Activated naive CD4-positive, alpha-beta T cell treated with anti-CD3 and anti-CD28 coated beads, Interleukin-2, amount 50 U/mL, for 24 hours (primary cell): ENCODE measurements around the gene SEC31B.

ENCODE experiments used
- H3K27ac Mint-ChIP-seq: one replicate; pipeline ENCODE4 v1.8.0; 2021; ENCODE audit warnings: mild to moderate bottlenecking, mixed read lengths
- H3K27me3 Mint-ChIP-seq: one replicate; pipeline ENCODE4 v1.8.0; 2021; ENCODE audit warnings: mixed read lengths
- H3K36me3 Mint-ChIP-seq: one replicate; pipeline ENCODE4 v1.8.0; 2021; ENCODE audit warnings: mixed read lengths
- H3K4me1 Mint-ChIP-seq: one replicate; pipeline ENCODE4 v1.8.0; 2021; ENCODE audit warnings: mixed read lengths
- H3K4me3 Mint-ChIP-seq: one replicate; pipeline ENCODE4 v1.8.0; 2021; ENCODE audit warnings: mild to moderate bottlenecking, mixed read lengths
- H3K9me3 Mint-ChIP-seq: one replicate; pipeline ENCODE4 v1.8.0; 2021; ENCODE audit warnings: mixed read lengths

Gene SEC31B

DNA sequence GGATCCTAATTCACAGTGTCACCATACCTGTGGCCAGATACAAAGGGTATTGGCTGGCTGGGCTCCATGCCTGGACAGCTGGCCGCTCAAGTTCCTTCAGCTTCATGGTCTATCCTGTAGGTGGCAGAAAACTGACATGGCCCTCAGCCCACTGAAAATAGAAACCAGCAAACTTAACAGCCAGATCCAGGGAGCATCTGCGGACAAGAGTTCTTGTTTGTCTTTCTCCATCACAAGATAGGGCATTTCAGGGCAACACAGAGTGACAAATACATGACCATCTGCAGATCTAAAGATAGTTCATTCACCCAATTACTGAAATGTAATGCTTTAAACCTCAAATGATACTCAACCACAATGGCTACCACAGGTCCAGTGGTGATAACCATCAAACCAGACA, 2.8 kb downstream of the SEC31B start:
- peaks cover 4% of the 10 kb centered on the region for H3K36me3 Mint-ChIP-seq
- no peak overlapping the region for H3K4me3 Mint-ChIP-seq
- H3K27ac Mint-ChIP-seq, result no peak overlapping the region
- peaks cover 29% of the 10 kb centered on the region for H3K4me1 Mint-ChIP-seq
- H3K27me3 Mint-ChIP-seq, result no peaks in the 10 kb centered on the region
- H3K9me3 Mint-ChIP-seq, result no peaks in the 10 kb centered on the region

DNA sequence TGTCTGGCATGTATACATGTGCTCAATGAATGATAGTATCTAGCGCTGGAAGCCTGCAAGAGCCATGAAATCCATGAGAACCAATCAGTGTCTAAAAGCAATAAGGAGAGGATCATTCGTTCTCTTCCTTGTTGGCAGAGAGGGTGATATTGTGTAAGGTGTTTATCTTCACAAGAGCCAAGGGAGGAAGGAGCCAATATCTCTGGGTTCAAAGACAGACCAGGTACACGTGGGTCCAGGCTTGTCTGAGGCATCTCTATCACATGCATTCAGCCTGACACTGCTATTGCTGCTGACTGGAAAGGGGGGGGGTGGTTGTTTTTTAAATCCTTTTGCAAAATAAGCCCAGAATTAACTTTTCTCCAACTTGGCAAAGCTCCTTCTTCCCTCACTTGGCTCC, 4.0 kb downstream of the SEC31B start:
- Mint-ChIP-seq H3K4me3 (no peak overlapping the region), H3K9me3 (no peaks in the 10 kb centered on the region), H3K27ac (no peak overlapping the region), H3K27me3 (no peaks in the 10 kb centered on the region), H3K4me1 (peaks cover 41% of the 10 kb centered on the region), H3K36me3 (peaks cover 4% of the 10 kb centered on the region)

DNA sequence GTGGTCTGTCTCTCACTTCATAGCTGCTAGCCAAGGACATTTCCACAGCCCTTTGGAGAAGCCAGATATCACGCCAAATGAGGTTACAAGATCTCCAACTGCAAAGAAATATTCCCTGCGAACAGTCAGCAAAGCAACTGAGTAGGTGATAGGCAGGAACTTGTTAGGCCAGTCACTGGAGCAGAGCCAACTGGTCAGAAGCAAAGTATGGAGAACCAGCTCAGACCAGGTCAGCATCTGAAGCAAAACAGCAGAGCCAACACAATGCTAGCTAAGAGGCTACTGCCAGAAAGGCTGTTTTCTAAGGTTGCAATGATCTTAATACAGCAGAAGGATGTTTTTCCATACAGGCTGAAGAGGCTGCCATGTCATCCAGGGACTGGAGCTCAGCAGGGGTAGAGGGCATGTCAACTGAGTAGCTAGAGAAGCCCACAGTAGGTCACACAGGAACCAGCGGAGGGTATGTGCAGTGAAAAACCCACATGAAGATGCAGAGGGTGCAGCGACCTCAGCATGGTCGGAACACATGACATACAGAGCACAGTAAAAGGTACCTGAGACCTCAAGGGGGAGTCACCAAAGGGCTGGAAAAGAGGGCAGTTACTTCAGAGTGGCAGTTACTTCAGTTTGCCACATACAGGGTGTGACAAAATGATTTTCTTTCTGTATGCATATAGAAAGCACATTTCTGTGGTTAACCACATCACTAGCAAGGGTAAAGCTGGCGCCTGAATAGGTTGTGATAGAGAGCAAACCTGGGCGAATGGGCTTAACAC, 8.9 kb downstream of the SEC31B start:
- H3K4me1 Mint-ChIP-seq, result peaks cover 70% of the 10 kb centered on the region

DNA sequence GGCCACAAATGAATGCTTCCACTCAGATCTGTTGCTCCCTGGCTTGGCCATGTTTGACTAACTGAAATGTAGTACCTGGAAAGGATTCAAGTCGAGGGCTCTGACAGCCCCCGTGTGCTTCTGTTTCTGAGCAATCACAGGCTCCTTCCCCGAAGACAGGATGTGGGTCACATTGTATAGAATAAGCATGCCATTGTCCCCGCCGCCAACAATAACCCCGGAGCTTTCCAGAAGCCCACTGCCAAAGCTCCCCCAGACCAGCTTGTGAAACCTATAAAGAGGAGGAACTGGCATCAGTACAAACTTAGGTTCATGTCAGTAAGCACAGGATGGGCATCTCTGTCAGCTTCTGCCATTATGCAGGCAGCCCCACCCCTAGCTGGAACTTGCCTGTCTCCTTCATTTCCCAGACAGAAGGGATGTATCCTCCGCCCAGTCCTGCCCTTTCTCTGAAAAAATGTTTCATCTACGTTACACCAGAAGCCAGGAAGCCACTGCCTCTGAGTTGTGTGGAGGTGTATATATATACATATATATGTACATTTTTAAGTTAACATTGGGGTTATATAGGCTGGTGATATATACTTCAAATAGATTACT, 10.3 kb downstream of the SEC31B start:
- Mint-ChIP-seq H3K27ac (peak overlapping the region; percentile 84), H3K4me3 (peak overlapping the region; percentile 64), H3K9me3 (no peaks in the 10 kb centered on the region), H3K4me1 (peaks cover 74% of the 10 kb centered on the region), H3K27me3 (no peaks in the 10 kb centered on the region), H3K36me3 (peaks cover 12% of the 10 kb centered on the region)

More for the DNA sequence above, 8.9 kb downstream of the SEC31B start:
- H3K9me3 Mint-ChIP-seq, result no peaks in the 10 kb centered on the region
- no peaks in the 10 kb centered on the region for H3K27me3 Mint-ChIP-seq
- H3K4me3 Mint-ChIP-seq, result peak overlapping the region; percentile 26
- H3K36me3 Mint-ChIP-seq, result peaks cover 7% of the 10 kb centered on the region
- H3K27ac Mint-ChIP-seq, result peak overlapping the region; percentile 46

DNA sequence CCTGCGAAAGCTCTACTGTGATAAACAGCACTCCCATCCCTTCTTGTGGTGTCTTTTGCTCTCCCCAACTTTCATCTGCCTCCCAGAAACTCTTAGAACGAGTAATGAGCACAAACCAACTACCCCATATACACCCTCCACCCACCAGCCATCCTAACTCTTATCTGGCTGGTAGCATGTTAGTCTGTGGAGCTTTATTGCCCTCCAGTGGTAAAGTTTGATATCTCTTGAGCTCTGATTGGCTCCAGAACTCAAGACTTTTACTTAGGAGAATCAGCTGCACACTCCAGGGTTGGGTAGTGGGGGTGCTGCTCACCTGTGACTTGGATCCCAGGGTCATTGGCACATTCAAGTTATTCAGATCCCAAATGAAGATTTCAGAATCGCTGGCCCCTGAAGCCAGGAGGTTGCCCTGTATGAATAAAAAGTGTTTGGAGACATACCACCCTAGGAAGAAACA, 10.9 kb downstream of the SEC31B start:
- H3K4me1 Mint-ChIP-seq, result peaks cover 74% of the 10 kb centered on the region
- no peaks in the 10 kb centered on the region for H3K27me3 Mint-ChIP-seq
- no peaks in the 10 kb centered on the region for H3K9me3 Mint-ChIP-seq
- H3K36me3 Mint-ChIP-seq, result peaks cover 12% of the 10 kb centered on the region
- peak overlapping the region; percentile 84 for H3K27ac Mint-ChIP-seq
- H3K4me3 Mint-ChIP-seq, result peak overlapping the region; percentile 64

DNA sequence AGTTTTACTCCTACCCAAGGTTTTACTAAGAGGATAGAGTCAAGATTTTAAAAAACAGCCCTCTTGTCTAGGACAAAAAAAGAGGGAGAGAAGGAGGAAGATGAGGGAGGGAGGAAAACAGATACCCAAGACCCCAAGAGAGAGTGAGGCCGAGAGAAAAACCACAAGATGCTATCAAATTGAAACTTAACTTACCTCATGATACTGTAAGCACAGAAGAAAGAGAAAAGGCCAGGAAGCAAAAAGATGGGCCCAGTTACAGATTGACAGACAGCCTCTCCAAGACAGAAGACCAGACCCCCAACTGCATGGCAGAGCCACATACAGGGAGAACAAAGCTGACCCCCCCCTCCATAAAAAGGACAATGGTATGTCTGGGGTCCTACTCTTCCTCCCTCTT, 11.4 kb downstream of the SEC31B start:
- H3K4me3 Mint-ChIP-seq, result peak overlapping the region; percentile 11

DNA sequence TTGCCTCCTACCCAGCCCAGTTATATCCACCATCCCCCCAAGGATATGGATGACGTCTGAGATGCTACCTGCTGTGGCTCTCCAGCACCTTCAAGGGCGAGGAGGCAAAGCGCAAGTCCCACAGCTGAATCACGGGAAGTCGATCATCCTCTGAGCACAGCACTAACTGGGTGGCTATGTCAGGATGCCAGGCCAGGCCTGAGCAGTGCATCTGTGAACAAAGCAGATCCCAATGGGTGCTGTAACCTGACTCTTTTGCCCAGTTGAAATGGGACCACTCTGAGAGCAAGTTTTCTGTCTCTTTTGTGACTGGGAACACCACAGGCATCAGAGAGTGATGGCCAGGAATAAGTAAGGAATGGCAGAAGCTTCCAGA, 12.3 kb downstream of the SEC31B start:
- Mint-ChIP-seq H3K36me3 (peaks cover 13% of the 10 kb centered on the region), H3K9me3 (no peaks in the 10 kb centered on the region), H3K27me3 (no peaks in the 10 kb centered on the region), H3K27ac (no peak overlapping the region), H3K4me1 (peaks cover 67% of the 10 kb centered on the region), H3K4me3 (no peak overlapping the region)

More for the DNA sequence above, 11.4 kb downstream of the SEC31B start:
- peak overlapping the region; percentile 87 for H3K27ac Mint-ChIP-seq
- H3K9me3 Mint-ChIP-seq, result no peaks in the 10 kb centered on the region
- peaks cover 74% of the 10 kb centered on the region for H3K4me1 Mint-ChIP-seq
- peaks cover 12% of the 10 kb centered on the region for H3K36me3 Mint-ChIP-seq
- no peaks in the 10 kb centered on the region for H3K27me3 Mint-ChIP-seq

DNA sequence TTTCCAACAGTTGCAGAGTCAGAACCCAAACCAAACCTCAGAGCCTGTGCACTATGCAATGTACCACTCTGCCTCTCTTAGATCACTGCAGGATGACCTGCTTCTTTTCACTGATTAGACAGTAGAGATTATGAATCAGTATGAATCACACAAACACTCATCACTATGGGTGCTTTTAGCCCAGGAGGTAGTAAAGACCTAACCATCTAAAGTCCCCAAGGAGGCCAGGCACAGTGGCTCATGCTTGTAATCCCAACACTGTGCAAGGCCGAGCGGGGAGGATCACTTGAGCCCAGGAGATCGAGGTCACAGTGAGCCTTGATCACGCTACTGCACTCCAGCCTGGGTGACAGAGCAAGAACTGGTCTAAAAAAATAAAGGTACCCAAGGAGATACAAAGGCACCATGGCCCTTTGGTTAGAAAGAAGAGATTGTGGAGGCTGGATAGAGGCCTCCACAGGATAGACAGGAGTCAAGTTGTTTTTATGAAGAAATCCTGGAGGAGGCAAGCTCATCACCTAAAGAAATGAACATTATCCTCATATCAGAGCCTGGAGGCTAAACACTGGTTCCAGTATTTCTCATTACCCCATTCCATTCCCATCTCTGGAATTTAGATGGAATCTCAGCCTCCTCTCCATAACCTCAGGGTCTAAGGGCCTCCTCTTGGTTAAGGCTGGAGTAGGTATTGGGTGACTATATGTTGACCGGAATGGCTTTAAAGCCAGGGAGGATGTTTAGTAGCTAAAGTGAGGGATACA, 12.9 kb downstream of the SEC31B start:
- Mint-ChIP-seq H3K27ac (peak overlapping the region; percentile 79), H3K9me3 (no peaks in the 10 kb centered on the region), H3K4me1 (peaks cover 62% of the 10 kb centered on the region), H3K4me3 (peak overlapping the region; percentile 39), H3K27me3 (no peaks in the 10 kb centered on the region), H3K36me3 (peaks cover 14% of the 10 kb centered on the region)

DNA sequence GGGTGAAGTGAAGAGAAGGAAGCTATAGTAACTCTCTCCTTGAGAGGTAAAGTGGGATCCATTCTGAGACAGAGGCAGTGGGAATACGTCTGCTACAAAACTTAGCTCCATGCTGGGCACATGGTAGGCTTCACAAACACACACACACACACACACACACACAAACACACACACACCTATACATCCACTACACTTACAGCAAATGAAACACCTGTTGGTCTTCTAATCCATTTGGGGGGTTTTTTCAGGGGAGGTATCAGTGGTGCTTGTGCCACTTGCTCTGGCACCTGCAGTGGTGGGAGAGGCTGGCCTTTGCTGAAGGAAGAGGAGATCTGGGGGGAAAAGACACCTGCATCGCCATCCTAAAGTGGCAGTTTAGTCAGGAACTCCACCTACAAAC, 14.5 kb downstream of the SEC31B start:
- H3K9me3 Mint-ChIP-seq, result no peaks in the 10 kb centered on the region
- H3K4me3 Mint-ChIP-seq, result no peak overlapping the region
- H3K27ac Mint-ChIP-seq, result no peak overlapping the region
- H3K4me1 Mint-ChIP-seq, result peaks cover 46% of the 10 kb centered on the region
- peaks cover 20% of the 10 kb centered on the region for H3K36me3 Mint-ChIP-seq
- H3K27me3 Mint-ChIP-seq, result no peaks in the 10 kb centered on the region

DNA sequence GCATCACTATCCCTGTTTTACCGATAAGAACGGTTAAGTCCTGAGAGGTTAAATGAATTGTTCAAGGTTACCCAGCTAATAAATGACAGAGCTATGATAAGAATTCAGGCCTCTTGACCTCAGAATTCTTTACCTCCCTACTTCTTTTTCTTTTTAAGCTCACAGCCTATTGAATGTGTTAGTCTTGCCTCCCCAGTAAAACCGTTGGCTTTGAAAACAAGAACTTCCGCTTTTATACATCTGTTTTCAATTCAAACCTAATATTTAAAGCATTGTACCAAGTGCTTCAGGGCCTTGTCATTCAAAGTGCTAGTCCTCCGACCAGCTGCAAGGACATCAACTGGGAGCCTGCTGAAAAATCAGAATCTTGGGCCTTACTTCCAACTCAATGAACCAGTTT, 15.6 kb downstream of the SEC31B start:
- H3K9me3 Mint-ChIP-seq, result no peaks in the 10 kb centered on the region

DNA sequence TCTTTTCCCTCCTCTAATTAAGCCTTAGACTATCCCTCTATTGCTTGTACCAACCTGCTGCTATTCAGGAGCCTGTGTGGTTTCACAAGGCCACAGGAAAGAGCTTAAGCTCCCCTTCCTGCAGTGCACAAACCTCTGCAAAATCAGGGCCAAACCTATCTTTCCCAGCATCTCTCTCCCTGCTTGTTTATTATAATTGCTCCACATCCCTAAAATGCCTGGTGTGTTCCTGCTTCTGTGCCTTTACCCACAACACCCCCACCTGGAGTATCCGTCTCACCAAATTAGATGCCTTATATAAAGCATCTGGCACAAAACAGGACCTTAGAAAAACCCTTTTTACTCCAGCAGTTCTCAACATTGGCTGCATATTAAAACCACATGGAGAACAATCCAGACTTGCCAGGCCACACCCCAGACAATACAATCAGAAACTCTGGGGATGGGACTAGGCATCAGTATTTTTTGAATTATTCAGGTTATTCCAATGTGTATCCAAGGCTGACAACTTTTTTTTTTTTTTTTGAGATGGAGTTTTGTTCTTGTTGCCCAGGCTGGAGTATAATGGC, 16.7 kb downstream of the SEC31B start:
- no peak overlapping the region for H3K27ac Mint-ChIP-seq
- H3K4me1 Mint-ChIP-seq, result peaks cover 33% of the 10 kb centered on the region
- no peaks in the 10 kb centered on the region for H3K27me3 Mint-ChIP-seq
- H3K9me3 Mint-ChIP-seq, result no peaks in the 10 kb centered on the region
- no peak overlapping the region for H3K4me3 Mint-ChIP-seq
- H3K36me3 Mint-ChIP-seq, result peaks cover 22% of the 10 kb centered on the region

More for the DNA sequence above, 15.6 kb downstream of the SEC31B start:
- no peaks in the 10 kb centered on the region for H3K27me3 Mint-ChIP-seq
- peaks cover 38% of the 10 kb centered on the region for H3K4me1 Mint-ChIP-seq
- peaks cover 21% of the 10 kb centered on the region for H3K36me3 Mint-ChIP-seq
- H3K4me3 Mint-ChIP-seq, result no peak overlapping the region
- H3K27ac Mint-ChIP-seq, result no peak overlapping the region

DNA sequence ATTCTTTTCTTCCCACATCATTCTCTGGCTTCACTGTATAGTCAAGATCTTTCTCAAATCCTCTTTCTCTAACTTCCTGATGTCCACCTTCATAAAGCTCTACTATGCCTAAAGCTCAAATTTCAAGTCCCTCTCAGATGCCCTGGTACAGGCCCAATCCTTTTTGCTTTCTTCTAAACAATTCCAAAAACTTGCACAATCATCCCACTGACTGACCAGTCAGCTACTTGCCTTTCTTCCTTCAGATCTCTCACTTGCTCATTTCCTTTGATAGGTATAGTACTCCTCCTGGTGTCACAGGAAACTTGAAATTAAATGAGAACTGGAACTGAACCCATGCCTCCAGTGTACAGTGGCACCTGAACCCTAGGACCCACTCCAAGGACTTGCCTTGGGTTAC, 18.2 kb downstream of the SEC31B start:
- H3K9me3 Mint-ChIP-seq, result no peaks in the 10 kb centered on the region
- no peak overlapping the region for H3K4me3 Mint-ChIP-seq
- H3K27ac Mint-ChIP-seq, result no peak overlapping the region
- H3K4me1 Mint-ChIP-seq, result peaks cover 18% of the 10 kb centered on the region
- H3K36me3 Mint-ChIP-seq, result peaks cover 23% of the 10 kb centered on the region
- no peaks in the 10 kb centered on the region for H3K27me3 Mint-ChIP-seq

DNA sequence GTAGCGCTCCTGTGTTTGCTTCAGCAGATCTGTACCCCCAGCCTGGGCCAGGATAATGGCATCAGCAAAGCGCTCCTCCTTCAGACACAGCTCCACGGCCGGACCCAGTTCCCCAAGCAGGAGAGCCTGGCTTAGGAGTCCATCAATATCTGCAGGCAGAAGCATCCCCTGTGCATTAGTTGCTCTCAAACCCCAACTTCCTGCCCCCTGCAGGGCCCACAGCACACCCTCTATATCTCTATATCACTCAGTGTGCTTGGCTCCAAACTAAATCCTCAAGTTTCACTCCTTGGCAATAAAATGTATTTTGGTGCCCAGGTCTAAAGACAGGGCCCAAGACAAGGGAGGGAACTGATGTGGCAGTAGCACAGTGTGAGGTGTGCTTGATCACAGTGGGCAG, 21.6 kb downstream of the SEC31B start:
- H3K36me3 Mint-ChIP-seq, result peaks cover 24% of the 10 kb centered on the region
- H3K9me3 Mint-ChIP-seq, result no peaks in the 10 kb centered on the region
- no peaks in the 10 kb centered on the region for H3K27me3 Mint-ChIP-seq
- H3K27ac Mint-ChIP-seq, result no peak overlapping the region
- H3K4me3 Mint-ChIP-seq, result no peak overlapping the region
- H3K4me1 Mint-ChIP-seq, result peaks cover 8% of the 10 kb centered on the region

DNA sequence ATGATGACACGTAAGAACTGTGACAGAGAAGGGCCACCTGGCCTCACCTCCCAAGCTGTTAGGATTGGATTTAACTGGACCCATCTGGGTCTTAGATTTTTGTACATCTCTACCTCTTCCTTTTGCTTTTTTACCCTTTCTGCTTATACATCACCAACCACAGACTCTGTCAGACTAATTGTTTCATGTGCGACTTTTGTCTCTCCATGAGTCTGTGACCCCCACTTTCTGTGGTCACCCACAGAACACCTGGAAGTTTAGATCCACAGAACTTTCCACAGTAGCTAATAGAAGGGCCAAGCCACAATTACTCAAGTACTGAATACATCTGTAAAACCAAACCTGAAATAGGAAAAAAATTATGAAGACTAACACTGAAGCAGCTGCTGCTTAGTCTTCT, 23.1 kb downstream of the SEC31B start:
- Mint-ChIP-seq H3K36me3 (peaks cover 21% of the 10 kb centered on the region), H3K4me3 (no peak overlapping the region)

DNA sequence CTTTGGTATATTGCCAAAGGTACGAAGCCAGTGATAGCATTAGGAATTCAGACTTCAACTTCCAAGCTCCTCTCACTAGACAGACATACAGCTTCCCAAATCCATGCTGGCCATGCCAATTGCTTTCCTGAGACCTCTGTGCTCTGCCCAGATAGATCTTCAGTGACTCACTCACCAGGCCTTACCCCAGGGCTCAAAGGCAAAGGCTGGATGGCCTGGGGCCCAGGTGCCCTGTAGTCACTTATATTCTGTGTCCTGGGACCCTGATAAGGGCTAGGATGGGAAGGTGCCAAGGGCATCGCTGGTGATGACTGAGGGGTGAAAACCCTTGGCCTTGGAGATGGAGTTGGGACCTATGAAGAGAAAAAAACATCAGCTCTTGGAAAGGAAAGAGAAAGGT, 29.1 kb downstream of the SEC31B start:
- Mint-ChIP-seq H3K27me3 (no peaks in the 10 kb centered on the region), H3K27ac (no peak overlapping the region), H3K4me3 (no peak overlapping the region), H3K4me1 (no peaks in the 10 kb centered on the region), H3K36me3 (peaks cover 16% of the 10 kb centered on the region), H3K9me3 (no peaks in the 10 kb centered on the region)

More for the DNA sequence above, 23.1 kb downstream of the SEC31B start:
- Mint-ChIP-seq H3K27me3 (no peaks in the 10 kb centered on the region), H3K4me1 (peaks cover 8% of the 10 kb centered on the region), H3K27ac (no peak overlapping the region), H3K9me3 (no peaks in the 10 kb centered on the region)
